Ishikawa (cell line): ENCODE measurements around the gene ALDH1B1.

Source experiments
- TCF12 ChIP-seq: IDR thresholded peaks from 2 replicates; pipeline ENCODE4 v1.6.1; 2012; ENCODE audit warnings: low read depth
- YY1 ChIP-seq: IDR thresholded peaks from 2 replicates; pipeline ENCODE4 v1.6.1; 2012; ENCODE audit warnings: low read depth

DNA sequence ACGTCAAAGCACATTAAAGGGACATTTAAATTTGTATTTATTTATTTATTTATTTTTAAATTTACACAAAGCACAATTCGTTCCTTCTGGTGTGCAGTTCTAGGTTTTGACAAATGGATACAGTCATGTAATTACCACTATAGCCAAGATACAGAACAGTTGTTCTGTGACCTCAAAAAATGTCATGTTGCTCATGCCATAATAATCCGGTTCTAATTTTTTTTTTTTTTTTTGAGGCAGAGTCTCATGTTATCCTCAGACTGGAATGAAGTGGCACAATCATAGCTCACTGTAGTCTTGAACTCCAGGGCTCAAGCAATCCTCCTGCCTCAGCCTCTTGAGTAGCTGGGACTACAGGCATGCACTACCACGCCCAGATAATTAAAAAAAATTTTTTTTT lies 24.0 kb downstream of the ALDH1B1 start:
- no peak for TF ChIP-seq TCF12
- no peak for TF ChIP-seq YY1
